ENCODE data around the gene RAET1E.

RAET1E gene

GRCh38 chr6:149888659-149889058 lies 9.3 kb downstream of the RAET1E start:
- no peak overlapping the region for H3K27ac ChIP-seq

GRCh38 chr6:149888093-149888492 lies 9.8 kb downstream of the RAET1E start:
- H3K27ac ChIP-seq, result no peak overlapping the region
- TF ChIP-seq, protein P1, sequence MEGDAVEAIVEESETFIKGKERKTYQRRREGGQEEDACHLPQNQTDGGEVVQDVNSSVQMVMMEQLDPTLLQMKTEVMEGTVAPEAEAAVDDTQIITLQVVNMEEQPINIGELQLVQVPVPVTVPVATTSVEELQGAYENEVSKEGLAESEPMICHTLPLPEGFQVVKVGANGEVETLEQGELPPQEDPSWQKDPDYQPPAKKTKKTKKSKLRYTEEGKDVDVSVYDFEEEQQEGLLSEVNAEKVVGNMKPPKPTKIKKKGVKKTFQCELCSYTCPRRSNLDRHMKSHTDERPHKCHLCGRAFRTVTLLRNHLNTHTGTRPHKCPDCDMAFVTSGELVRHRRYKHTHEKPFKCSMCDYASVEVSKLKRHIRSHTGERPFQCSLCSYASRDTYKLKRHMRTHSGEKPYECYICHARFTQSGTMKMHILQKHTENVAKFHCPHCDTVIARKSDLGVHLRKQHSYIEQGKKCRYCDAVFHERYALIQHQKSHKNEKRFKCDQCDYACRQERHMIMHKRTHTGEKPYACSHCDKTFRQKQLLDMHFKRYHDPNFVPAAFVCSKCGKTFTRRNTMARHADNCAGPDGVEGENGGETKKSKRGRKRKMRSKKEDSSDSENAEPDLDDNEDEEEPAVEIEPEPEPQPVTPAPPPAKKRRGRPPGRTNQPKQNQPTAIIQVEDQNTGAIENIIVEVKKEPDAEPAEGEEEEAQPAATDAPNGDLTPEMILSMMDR (conservative IDR thresholded peaks at IDR 0.05), result no peak
- no peak for TF ChIP-seq ZFX (IDR thresholded peaks at IDR 0.05)

More at GRCh38 chr6:149888659-149889058, 9.3 kb downstream of the RAET1E start:
- no peak for TF ChIP-seq ZFX (IDR thresholded peaks at IDR 0.05)
- TF ChIP-seq, protein P1 (conservative IDR thresholded peaks at IDR 0.05), result no peak

- H3K27ac ChIP-seq, result no peak overlapping the region
- TF ChIP-seq, protein P1 (conservative IDR thresholded peaks at IDR 0.05), result no peak
These were observed 10.6 kb downstream of the RAET1E start for GRCh38 chr6:149887343-149887742.

GRCh38 chr6:149885888-149886287 lies 12.0 kb downstream of the RAET1E start:
- TF ChIP-seq ZFX (IDR thresholded peaks at IDR 0.05), result no peak
- TF ChIP-seq, protein P1 (conservative IDR thresholded peaks at IDR 0.05), result no peak
- no peak overlapping the region for H3K27ac ChIP-seq

DNA sequence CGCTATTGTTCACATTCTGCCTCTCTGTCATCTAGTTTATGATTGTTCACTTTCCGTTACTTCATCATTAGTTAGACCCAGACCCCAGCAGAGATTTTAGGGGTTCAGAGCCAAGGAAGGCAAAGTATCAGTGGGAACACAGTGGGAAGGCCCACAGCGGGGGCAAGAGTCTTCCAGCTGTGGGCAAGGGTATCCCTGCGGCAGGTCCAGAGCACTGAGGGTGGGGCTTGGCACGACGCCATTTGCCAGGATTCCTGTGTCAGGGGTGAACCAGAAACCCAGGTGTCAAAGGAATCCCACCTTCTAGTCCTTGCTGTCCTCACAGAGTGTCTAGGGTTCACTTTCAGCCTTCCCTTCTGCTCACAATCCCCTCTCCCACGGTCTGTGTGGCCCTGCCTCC lies 13.3 kb downstream of the RAET1E start:
- no peak overlapping the region for H3K27ac ChIP-seq

GRCh38 chr6:149884215-149884614 lies 13.7 kb downstream of the RAET1E start:
- TF ChIP-seq, protein P1 (conservative IDR thresholded peaks at IDR 0.05), result no peak
- no peak for TF ChIP-seq ZFX (IDR thresholded peaks at IDR 0.05)

More for the DNA sequence above, 13.3 kb downstream of the RAET1E start:
- TF ChIP-seq, protein P1 (conservative IDR thresholded peaks at IDR 0.05), result no peak
- no peak for TF ChIP-seq ZFX (IDR thresholded peaks at IDR 0.05)

DNA sequence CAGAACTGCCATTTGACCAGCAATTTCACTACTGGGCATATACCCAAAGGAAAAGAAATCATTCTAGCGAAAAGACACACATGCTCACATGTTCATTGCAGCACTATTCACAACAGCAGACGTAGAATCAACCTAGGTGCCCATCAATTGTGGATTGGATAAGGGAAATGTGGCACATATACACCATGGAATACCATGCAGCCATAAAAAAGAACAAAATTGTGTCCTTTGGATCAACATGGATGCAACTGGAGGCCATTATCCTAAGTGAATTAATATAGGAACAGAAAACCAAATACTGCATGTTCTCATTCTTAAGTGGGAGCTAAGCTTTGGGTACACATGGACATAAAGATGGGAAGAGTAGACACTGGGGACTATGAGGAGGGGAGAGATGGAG lies 16.1 kb downstream of the RAET1E start:
- TF ChIP-seq, protein P1 (conservative IDR thresholded peaks at IDR 0.05), result no peak
- TF ChIP-seq ZFX (IDR thresholded peaks at IDR 0.05), result no peak
- H3K27ac ChIP-seq, result no peak overlapping the region

More at GRCh38 chr6:149884215-149884614, 13.7 kb downstream of the RAET1E start:
- H3K27ac ChIP-seq, result no peak overlapping the region
